Upper lobe of left lung (tissue), 6 donors: Measurements from ENCODE around the gene MITF. TPM values are rescaled to one million over a fixed set of nuclear protein-coding genes. Genes with fewer than 3 reads are reported as not detected.

ENCODE experiments used
- ATAC-seq, 2 donors: fragments of 200-7000 bp; cut with Tn5 transposase; one replicate each; pipeline ENCODE4 v1.9.1; 2022; ENCODE audit warnings: mild to moderate bottlenecking in 2 of 2, moderate library complexity in 2 of 2; ENCODE audit not compliant: low FRiP score in 2 of 2
- DNase-seq, 2 donors: peaks; one replicate each; pipeline ENCODE4 v3.0.0-alpha.2; 2019 to 2020
- H3K27ac ChIP-seq, 4 donors: fragments of 200-600 bp; sonication (generic); one replicate each; pipeline ENCODE4 v1.5.1; 2016 to 2019
- H3K27me3 ChIP-seq, 4 donors: fragments of 200-600 bp; sonication (generic); one replicate each; pipeline ENCODE4 v1.5.1; 2017 to 2019
- H3K36me3 ChIP-seq, 4 donors: fragments of 200-600 bp; sonication (generic); one replicate each; pipeline ENCODE4 v1.5.1; 2016 to 2019
- H3K4me1 ChIP-seq, 4 donors: fragments of 200-600 bp; sonication (generic); one replicate each; pipeline ENCODE4 v1.5.1; 2018 to 2019
- H3K4me3 ChIP-seq, 4 donors: fragments of 200-600 bp; sonication (generic); one replicate each; pipeline ENCODE4 v1.5.1; 2017 to 2019; ENCODE audit warnings: mild to moderate bottlenecking in 2 of 4, moderate library complexity in 1 of 4
- H3K9me3 ChIP-seq, 4 donors: fragments of 200-600 bp; sonication (generic); one replicate each; pipeline ENCODE4 v1.5.1; 2018 to 2019
- CTCF ChIP-seq, 6 experiments: fragments of 450-650 bp in 4 of 6; fragments of 200-600 bp in 2 of 6; sonication (generic) in 2 of 6; IDR thresholded peaks; one replicate each; pipeline ENCODE4 v1.5.1; 2016 to 2019; ENCODE audit warnings: antibody characterized with exemption in 6 of 6
- EP300 ChIP-seq, 4 donors: sonication (generic); formaldehyde crosslinking; IDR thresholded peaks; one replicate each; pipeline ENCODE4 v1.5.1; 2017; ENCODE audit warnings: antibody characterized with exemption in 4 of 4, control low read depth in 2 of 4
- POLR2A ChIP-seq, 4 donors: fragments of 450-650 bp; IDR thresholded peaks; one replicate each; pipeline ENCODE4 v1.5.1; 2016 to 2017; ENCODE audit warnings: antibody characterized with exemption in 4 of 4, mild to moderate bottlenecking in 2 of 4
- POLR2AphosphoS5 ChIP-seq, 2 donors: sonication (generic); formaldehyde crosslinking; IDR thresholded peaks; one replicate each; pipeline ENCODE4 v1.5.1; 2017; ENCODE audit warnings: antibody characterized with exemption in 2 of 2
- WGBS, 2 donors: methylation state at CpG; one replicate each; pipeline ENCODE4 v1.1.5; 2017 to 2018; 5-methylcytosine and 5-hydroxymethylcytosine counted together
- small RNA-seq, 4 donors: library from RNA; depleted of rRNA; stranded (forward); fragments of <200 nt; gene quantifications; one replicate each; pipeline ENCODE3, GENCODE V24; 2016
- total RNA-seq, 6 donors: library from RNA; depleted of rRNA in 4 of 6; stranded (reverse); fragments of >200 nt in 4 of 6; gene quantifications; one replicate each; pipeline versions ENCODE4 v1.1.0 to v1.2.1, GENCODE V29; 2016 to 2021
- donor health status: DM: no; HTN: no; CAD: no; lungs with moderate emphysema.
- donor health status: DM: no; HTN: yes; CAD: no; lungs with severe emphysema.

MITF gene
- total RNA-seq, 6 donors from 2014 or later, result 21.9 to 37.2 (median 29.5) TPM

DNA sequence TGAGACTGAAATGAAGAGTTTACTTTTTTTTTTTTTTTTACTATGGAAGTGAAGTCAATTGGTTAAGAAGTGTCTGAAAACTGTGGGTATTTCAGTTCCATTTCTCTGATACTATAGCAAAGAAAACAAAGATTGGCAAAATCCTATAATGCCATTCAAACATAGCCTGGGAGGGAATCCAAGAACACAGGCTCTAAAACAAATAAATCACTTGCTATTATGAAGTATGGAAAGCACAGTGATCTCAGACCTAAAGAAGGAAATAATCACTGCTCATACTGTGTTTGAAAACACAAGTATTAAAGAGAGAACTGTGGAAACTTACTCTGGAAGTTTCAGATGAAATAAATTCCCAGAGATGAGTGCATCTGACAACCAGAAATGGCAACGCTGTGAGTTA, 272.3 kb downstream of the MITF start:
- H3K27me3 ChIP-seq, result no peaks in the 10 kb centered on the region
- H3K9me3 ChIP-seq, result no peaks in the 10 kb centered on the region
- WGBS, 2 donors, result 56 to 59% methylated on average over 1 of the region's 1 CpG
- DNase-seq (no peak), ATAC-seq (no peak)
- H3K36me3 ChIP-seq, result no peaks in the 10 kb centered on the region
- TF ChIP-seq POLR2A (IDR thresholded peaks at IDR 0.05) (no peak), CTCF (IDR thresholded peaks at IDR 0.05) (no peak), POLR2AphosphoS5 (IDR thresholded peaks at IDR 0.05) (no peak), EP300 (IDR thresholded peaks at IDR 0.05) (no peak)
- H3K4me1 ChIP-seq, result no peaks in the 10 kb centered on the region
- H3K4me3 ChIP-seq, result no peak overlapping the region
- H3K27ac ChIP-seq, result no peak overlapping the region

Small RNAs within 50 kb of the gene (small RNA-seq; reads per million reads assigned to genes)
- 0 reads per million in 4 donors for gene RN7SL418P
